NCI-H82 (cell line): ENCODE data around the gene SRPRA.
A peak's percentile ranks its signal among the peaks of the same experiment; 100 is the strongest.
"Not testable (repeated sequence)": the region's sequence is repeated elsewhere in the genome, so short reads cannot be mapped to it uniquely, and the experiment has no call there.

Experiments
- DNase-seq: peaks from one replicate; lab custom pipeline; 2025; lab: John Stamatoyannopoulos, UW

The SRPRA gene

GRCh38 chr11:126284829-126285228 is 16.1 kb upstream of the SRPRA start:
- peak; percentile 8 for DNase-seq

GRCh38 chr11:126282736-126283591 is 14.3 kb upstream of the SRPRA start, which contains the start of gene TIRAP:
TIRAP (plus strand) TSS chr11:126283093; CDS start chr11:126290895, 7,802 bp downstream.
- peak; percentile 57 for DNase-seq

- DNase-seq, result peak; percentile 35
Measured at GRCh38 chr11:126282361-126282735, 13.7 kb upstream of the SRPRA start.

GRCh38 chr11:126281666-126282175 is 13.0 kb upstream of the SRPRA start:
- no peak for DNase-seq

GRCh38 chr11:126281245-126281644 is 12.6 kb upstream of the SRPRA start:
- DNase-seq, result no peak

- DNase-seq, result no peak
Measured at GRCh38 chr11:126280595-126280994, 11.9 kb upstream of the SRPRA start.

- DNase-seq, result no peak
Measured at GRCh38 chr11:126279191-126279590, 10.5 kb upstream of the SRPRA start.

GRCh38 chr11:126277780-126278179 is 9.1 kb upstream of the SRPRA start:
- no peak for DNase-seq

GRCh38 chr11:126277322-126277721 is 8.6 kb upstream of the SRPRA start:
- DNase-seq, result no peak

GRCh38 chr11:126268361-126268707 is 361 bp downstream of the SRPRA start:
- DNase-seq, result no peak

GRCh38 chr11:126267650-126268049 is 1.0 kb downstream of the SRPRA start:
- DNase-seq, result no peak

- DNase-seq, result no peak
Measured at GRCh38 chr11:126265811-126266210, 2.9 kb downstream of the SRPRA start.

- no peak for DNase-seq
Measured at GRCh38 chr11:126263489-126263888, 5.2 kb downstream of the SRPRA start.

- DNase-seq, result no peak
Measured at GRCh38 chr11:126262216-126262615, 6.5 kb downstream of the SRPRA start.

- DNase-seq, result no peak
Measured at GRCh38 chr11:126257764-126258163, 10.9 kb downstream of the SRPRA start.

- no peak for DNase-seq
Measured at GRCh38 chr11:126257144-126257543, 11.6 kb downstream of the SRPRA start.

- DNase-seq, result no peak
Measured at GRCh38 chr11:126256216-126256615, 12.5 kb downstream of the SRPRA start.

GRCh38 chr11:126255507-126255906 is 13.2 kb downstream of the SRPRA start:
- not testable (repeated sequence) for DNase-seq

- no peak for DNase-seq
Measured at GRCh38 chr11:126254819-126255218, 13.9 kb downstream of the SRPRA start.

- DNase-seq, result no peak
Measured at GRCh38 chr11:126253265-126253664, 15.4 kb downstream of the SRPRA start.

- no peak for DNase-seq
Measured at GRCh38 chr11:126246636-126247035, 22.1 kb downstream of the SRPRA start.

GRCh38 chr11:126233391-126233790 is 35.3 kb downstream of the SRPRA start:
- DNase-seq, result no peak

- DNase-seq, result no peak
Measured at GRCh38 chr11:126232683-126233082, 36.0 kb downstream of the SRPRA start.
